WI38 (cell line): Measurements from ENCODE around the gene GNG13.

Experiments used
- H3K4me3 ChIP-seq: 2 replicates; pipeline ENCODE4 v1.5.1; 2011; ENCODE audit warnings: low read depth, mild to moderate bottlenecking, control low read depth, low read length
- CTCF ChIP-seq: IDR thresholded peaks from 2 replicates; pipeline ENCODE4 v1.5.1; 2012; ENCODE audit warnings: low read depth, mild to moderate bottlenecking, control low read depth, low read length

Gene GNG13

GRCh38 chr16:763369-764183 lies 37.0 kb downstream of the GNG13 start:
- TF ChIP-seq CTCF = no peak
- no peak overlapping the region for H3K4me3 ChIP-seq

- no peak overlapping the region for H3K4me3 ChIP-seq
- TF ChIP-seq CTCF = no peak
Observed at GRCh38 chr16:762595-763268, 37.8 kb downstream of the GNG13 start.

GRCh38 chr16:761625-762513 lies 38.7 kb downstream of the GNG13 start:
- no peak for TF ChIP-seq CTCF
- H3K4me3 ChIP-seq = no peak overlapping the region

- TF ChIP-seq CTCF = no peak
- no peak within 1 kb of the TSS for H3K4me3 ChIP-seq
Observed at GRCh38 chr16:760545-761343, 39.8 kb downstream of the GNG13 start, which contains the start of gene MSLN. Gene MSLN, plus strand, starts transcription at chr16:760734. Its CDS starts 1,947 bp downstream, at chr16:762681.

GRCh38 chr16:760065-760464 lies 40.5 kb downstream of the GNG13 start:
- no peak overlapping the region for H3K4me3 ChIP-seq
- TF ChIP-seq CTCF = no peak

GRCh38 chr16:759110-759910 lies 41.2 kb downstream of the GNG13 start:
- TF ChIP-seq CTCF = no peak
- H3K4me3 ChIP-seq = no peak overlapping the region
